NCI-H1092 treated with DMSO at 0.1 percent for 48 hours (cell line): ENCODE data around the gene BICDL1.

ENCODE experiments used
- DNase-seq: peaks from one replicate; lab custom pipeline; 2025; lab: John Stamatoyannopoulos, UW

BICDL1 gene

GRCh38 chr12:120079411-120080400 lies 90.7 kb downstream of the BICDL1 start:
- no peak for DNase-seq

- DNase-seq = no peak
Observed at GRCh38 chr12:120081641-120082040, 92.6 kb downstream of the BICDL1 start.

- DNase-seq = no peak
Observed at GRCh38 chr12:120085920-120086645, 97.0 kb downstream of the BICDL1 start.

DNA sequence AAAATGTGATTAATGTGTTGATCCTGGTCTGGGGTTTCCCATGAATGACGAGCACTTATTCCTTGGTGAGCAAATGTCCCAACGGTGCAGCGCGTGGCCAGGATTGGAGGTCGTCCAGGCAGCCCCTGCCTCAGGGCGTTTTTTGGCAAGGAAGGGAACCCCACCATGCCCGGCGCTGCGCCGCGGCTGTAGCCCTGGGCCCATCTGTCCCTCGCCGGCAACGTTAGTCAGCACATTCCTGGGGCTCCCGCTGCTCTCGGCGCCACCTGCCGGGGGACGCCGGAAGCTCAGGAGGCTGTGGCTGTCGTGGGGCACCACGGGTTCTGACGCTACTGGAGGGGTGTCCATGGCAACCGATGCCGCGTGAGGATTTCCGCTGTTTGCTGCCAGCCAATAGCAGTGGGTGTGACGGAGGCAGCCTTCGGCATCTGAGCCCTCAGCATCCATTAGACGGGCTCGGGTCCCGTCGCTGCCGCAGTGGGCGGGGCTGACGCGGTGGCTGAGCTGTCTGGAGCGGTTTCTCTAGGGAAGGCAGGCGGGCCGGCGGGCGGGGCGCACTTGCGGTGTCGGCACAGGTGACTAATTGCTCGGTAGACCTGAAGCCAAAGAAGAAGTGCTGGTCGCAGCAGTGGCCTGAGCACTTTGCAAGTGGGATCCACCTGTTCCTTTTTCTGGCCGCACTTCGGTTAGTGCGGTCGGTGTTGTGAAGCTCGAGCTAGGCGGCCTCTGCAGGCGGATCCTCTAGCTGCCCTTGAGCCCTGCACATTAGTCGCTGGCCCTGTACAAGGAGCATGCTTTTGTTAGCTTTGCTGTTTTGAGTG lies 98.0 kb downstream of the BICDL1 start:
- peak; percentile 97 for DNase-seq

- DNase-seq = no peak
Observed at GRCh38 chr12:120089105-120089504, 100.1 kb downstream of the BICDL1 start.

DNA sequence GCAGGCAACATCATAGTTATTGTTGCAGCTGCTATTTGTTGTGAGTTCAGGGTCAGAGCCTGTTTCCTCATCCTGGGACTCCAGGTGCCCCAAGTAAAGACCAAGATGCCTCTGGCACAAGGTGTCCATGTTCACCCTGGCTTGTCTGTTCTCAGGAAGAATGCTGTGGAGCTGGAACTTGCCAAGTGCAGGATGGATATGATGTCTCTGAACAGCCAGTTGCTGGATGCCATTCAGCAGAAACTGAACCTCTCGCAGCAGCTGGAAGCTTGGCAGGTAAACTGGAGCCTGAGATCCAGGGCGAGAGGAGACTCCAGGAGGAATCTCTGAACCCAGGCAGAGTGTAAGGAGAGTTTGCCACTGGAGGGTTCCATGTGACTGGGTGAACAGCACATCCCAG lies 100.8 kb downstream of the BICDL1 start:
- no peak for DNase-seq

DNA sequence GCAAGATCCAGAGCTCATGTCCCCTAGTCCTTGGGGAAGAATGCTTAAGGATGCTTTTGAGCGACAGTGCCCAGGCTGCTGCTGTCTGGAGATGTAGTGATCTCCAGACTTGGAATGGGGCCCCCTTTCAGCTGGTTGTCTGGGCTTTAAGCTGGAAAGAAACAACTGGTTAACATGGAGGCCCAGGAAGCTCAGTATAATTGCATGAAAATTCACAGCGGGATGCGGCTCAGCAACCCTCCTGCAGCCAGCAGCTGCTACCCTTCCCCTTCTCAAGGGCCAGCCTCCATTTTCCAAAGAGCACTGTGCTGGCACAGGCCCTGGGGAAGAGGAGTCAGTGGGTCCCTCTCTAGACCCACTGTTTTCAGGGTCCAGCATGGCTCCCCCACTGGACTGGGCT lies 101.2 kb downstream of the BICDL1 start:
- DNase-seq = no peak

- DNase-seq = no peak
Observed at GRCh38 chr12:120090626-120091295, 101.7 kb downstream of the BICDL1 start.

DNA sequence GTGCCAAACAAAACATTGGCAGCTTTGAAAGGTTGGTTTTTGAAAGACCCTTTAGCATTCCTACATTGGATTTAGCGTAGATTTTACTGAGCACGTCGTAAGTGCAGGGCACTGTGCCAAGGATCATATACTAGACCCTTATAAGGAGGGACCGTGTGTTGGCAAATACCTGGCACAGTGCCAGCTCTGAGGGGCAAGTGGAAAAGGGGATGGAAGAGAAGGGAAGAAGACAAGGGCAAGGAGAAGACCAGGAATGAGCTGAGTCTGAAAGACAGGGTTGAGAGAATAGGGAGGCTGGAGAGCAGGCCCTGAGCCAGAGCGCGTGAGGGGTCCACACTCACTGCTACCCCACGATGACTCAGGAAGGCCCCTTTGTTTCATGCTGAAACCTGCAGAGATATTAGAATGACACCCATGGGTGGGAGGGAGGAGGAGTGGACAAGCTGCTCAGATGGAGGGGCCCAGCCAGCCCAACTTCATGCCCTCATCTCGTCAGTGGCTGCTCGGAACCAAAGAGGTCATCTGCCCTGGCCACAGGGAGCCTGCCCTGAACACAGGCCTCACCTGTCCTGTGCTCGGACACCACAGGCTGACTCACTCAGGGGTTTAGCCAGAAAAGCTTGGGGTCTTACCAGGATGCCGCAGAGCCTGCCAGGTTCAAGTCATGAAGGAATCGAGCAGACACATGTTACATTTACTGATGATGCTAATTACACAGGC lies 102.5 kb downstream of the BICDL1 start:
- DNase-seq = no peak

DNA sequence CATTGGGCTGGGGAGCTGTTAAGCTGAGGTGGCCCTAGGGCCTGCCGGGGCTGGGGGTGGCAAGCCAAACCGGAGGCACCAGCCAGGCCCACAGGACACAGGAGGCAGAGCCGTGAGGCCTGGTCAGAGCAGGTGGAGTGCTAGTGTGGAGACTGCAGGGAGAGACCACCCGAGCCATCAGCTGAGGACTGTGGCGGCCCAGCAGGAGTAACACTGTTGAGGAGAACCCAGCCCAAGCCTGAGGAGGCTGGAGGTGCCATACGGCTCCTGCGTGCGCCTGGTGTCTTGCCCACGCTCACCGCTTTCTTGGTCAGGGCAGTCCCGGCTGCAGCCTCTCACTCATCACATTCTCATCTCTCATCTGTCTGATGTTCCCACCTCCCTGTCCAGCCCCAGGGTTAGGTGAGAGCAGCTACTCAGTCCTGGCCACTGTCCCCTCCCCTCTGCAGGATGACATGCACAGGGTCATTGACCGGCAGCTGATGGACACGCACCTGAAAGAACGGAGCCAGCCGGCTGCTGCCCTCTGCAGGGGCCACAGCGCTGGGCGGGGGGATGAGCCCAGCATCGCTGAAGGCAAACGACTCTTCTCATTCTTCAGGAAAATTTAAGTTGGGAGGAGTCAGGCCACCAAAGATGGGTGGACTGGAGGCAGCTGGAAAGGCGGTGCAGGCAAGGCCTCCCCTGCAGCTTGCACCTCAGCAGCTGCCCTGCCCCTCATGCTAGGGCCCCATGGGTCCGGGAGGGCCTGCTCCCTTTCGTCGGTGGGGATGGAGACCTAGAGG lies 103.7 kb downstream of the BICDL1 start:
- DNase-seq = no peak

- no peak for DNase-seq
Observed at GRCh38 chr12:120093336-120093591, 104.2 kb downstream of the BICDL1 start.

GRCh38 chr12:120093592-120094355 lies 104.7 kb downstream of the BICDL1 start:
- DNase-seq = no peak

- no peak for DNase-seq
Observed at GRCh38 chr12:120094485-120094884, 105.4 kb downstream of the BICDL1 start.

DNA sequence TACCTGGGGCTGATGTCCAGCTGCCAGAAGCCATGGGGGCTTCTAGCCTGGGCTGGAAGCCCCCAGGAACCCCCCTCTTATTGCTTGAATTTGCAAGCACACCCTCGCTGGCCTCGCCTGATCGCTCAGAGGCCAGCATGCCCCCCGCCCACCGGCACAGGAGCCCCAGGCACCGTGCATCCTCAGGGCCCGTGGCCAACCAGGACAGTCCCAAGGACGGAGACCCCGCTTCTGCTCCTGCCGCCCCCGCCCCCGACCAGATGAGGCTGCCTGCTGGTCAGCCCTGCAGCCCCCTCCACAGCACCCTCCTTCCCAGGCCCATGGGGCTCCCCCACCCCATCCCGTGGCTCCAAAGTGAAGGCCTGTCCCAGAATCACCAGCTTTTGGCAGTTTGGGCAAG lies 106.3 kb downstream of the BICDL1 start:
- no peak for DNase-seq

GRCh38 chr12:120095736-120096135 lies 106.7 kb downstream of the BICDL1 start:
- no peak for DNase-seq

GRCh38 chr12:120096671-120097202 lies 107.7 kb downstream of the BICDL1 start:
- no peak for DNase-seq

DNA sequence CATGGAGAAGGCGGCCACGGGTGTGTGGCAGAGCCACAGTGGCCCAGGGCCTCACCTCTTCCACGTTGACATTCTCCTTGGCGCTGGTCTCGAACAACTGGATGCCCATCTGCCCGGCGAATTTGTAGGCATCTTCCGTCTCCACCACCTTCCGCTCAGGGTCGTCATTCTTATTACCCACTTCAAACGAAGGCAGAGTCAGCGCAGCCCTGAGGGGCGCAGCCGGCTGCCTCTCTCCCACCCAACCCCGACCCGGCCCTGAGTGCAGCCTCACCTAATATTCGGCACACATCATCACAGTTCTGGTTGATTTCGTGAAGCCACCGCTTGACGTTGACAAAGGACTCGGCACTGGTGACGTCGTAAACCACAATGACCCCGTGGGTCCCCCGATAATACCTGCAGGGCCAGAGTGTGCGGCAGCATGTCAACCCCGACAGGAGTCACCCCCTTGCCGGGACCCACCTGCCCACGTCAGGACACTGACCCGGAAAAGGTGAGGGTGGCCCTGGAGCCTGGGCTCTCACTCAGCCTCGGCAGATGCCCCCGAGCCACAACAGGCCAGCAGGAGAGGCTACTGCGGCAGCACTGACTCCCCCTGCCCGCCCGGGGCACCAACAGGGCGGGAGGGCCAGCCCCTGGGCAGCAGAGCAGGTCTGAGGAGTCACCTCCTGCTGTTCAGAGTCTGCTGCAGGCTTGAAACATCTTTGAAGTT lies 109.9 kb downstream of the BICDL1 start:
- DNase-seq = no peak

GRCh38 chr12:120099738-120100137 lies 110.7 kb downstream of the BICDL1 start:
- no peak for DNase-seq

DNA sequence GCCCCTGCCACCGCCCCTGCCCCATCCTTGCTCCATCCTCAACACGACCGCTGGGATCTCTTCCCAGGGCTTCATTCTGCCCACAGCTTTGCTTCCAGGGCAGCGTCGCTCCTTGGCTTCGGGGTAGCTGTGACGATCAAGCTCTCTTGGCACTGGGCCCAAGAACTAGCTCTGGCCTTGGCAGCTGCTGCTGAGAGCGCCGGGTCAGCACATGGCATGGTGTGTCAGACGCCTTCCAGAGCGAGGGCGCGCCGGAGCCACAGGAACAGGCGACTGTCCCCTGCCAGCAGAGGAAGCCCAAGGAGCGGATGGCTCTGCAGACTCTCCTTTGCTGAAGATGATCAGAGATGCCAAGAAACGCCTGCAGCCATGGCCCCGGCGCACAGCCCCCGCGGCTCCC lies 111.6 kb downstream of the BICDL1 start:
- peak; percentile 69 for DNase-seq
